IPS-18a (cell line): ENCODE measurements around the gene C17orf114.

Experiments used
- H3K27ac ChIP-seq: one replicate; pipeline ENCODE4 v1.5.1; 2013; ENCODE audit warnings: low read length
- H3K27me3 ChIP-seq: one replicate; pipeline ENCODE4 v1.6.1; 2013; ENCODE audit warnings: mild to moderate bottlenecking, low read length; ENCODE audit not compliant: control insufficient read depth, insufficient read depth
- H3K36me3 ChIP-seq: one replicate; pipeline ENCODE4 v1.6.1; 2013; ENCODE audit warnings: low read depth, low read length; ENCODE audit not compliant: control insufficient read depth
- H3K4me1 ChIP-seq: one replicate; pipeline ENCODE4 v1.6.1; 2013; ENCODE audit warnings: low read depth, low read length; ENCODE audit not compliant: control insufficient read depth
- H3K4me3 ChIP-seq: one replicate; pipeline ENCODE4 v1.5.1; 2013; ENCODE audit warnings: low read length
- H3K9ac ChIP-seq: one replicate; pipeline ENCODE4 v1.6.1; 2013; ENCODE audit warnings: mild to moderate bottlenecking, low read length, moderate library complexity
- H3K9me3 ChIP-seq: one replicate; pipeline ENCODE4 v1.6.1; 2013; ENCODE audit warnings: low read depth, low read length; ENCODE audit not compliant: control insufficient read depth

The C17orf114 gene

GRCh38 chr17:4751932-4752331 is 50.2 kb downstream of the C17orf114 start:
- H3K9me3 ChIP-seq, result no peaks in the 10 kb centered on the region
- no peaks in the 10 kb centered on the region for H3K4me1 ChIP-seq
- H3K4me3 ChIP-seq, result no peak overlapping the region
- no peaks in the 10 kb centered on the region for H3K36me3 ChIP-seq
- H3K27me3 ChIP-seq, result no peaks in the 10 kb centered on the region
- H3K9ac ChIP-seq, result no peak overlapping the region
- no peak overlapping the region for H3K27ac ChIP-seq
